Measurements from ENCODE around the gene ARMC10. TPM values are rescaled to one million over a fixed set of nuclear protein-coding genes. Genes with fewer than 3 reads are reported as not detected.

ARMC10 gene
- polyA plus RNA-seq, 1 donor from 2014 or later = 28.8 TPM

GRCh38 chr7:103140061-103140460 lies 65.1 kb downstream of the ARMC10 start:
- TF ChIP-seq POLR2AphosphoS5 (IDR thresholded peaks at IDR 0.05) (no peak), EP300 (conservative IDR thresholded peaks at IDR 0.05; ENCODE audit: poor library complexity, severe bottlenecking) (no peak), REST (IDR thresholded peaks at IDR 0.05; ENCODE audit: borderline replicate concordance) (no peak)
- Histone ChIP-seq H3K79me2 (replicated peaks; ENCODE audit: insufficient read depth, low read length) (no peaks in the 10 kb centered on the region), H3K9ac (ENCODE audit: low read length) (no peak overlapping the region), H3K9me2 (ENCODE audit: insufficient read depth, low read length) (no peaks in the 10 kb centered on the region), H4K20me1 (ENCODE audit: insufficient read depth) (no peaks in the 10 kb centered on the region), H3F3A (ENCODE audit: insufficient read depth, low read length, poor library complexity, severe bottlenecking) (no peaks in the 10 kb centered on the region), H3K9me3 (ENCODE audit: low read length) (no peaks in the 10 kb centered on the region), H3K27me3 (ENCODE audit: insufficient read depth, low read depth, low read length) (no peaks in the 10 kb centered on the region), H3K4me3 (ENCODE audit: low read length) (no peak overlapping the region), H2AFZ (ENCODE audit: low read depth, low read length) (no peak overlapping the region), H3K4me2 (ENCODE audit: low read length) (no peak overlapping the region), H3K27ac (ENCODE audit: low read length) (no peak overlapping the region), H3K36me3 (ENCODE audit: insufficient read depth, low read length) (no peaks in the 10 kb centered on the region)

GRCh38 chr7:103140685-103141084 lies 65.7 kb downstream of the ARMC10 start:
- H3K36me3 ChIP-seq (ENCODE audit: insufficient read depth, low read length) = no peaks in the 10 kb centered on the region
- peaks cover 3% of the 10 kb centered on the region for H3K79me2 ChIP-seq (replicated peaks; ENCODE audit: insufficient read depth, low read length)
- H4K20me1 ChIP-seq (ENCODE audit: insufficient read depth) = no peaks in the 10 kb centered on the region
- H3K9me2 ChIP-seq (ENCODE audit: insufficient read depth, low read length) = no peaks in the 10 kb centered on the region
- no peak overlapping the region for H3K9ac ChIP-seq (ENCODE audit: low read length)
- no peak overlapping the region for H3K27ac ChIP-seq (ENCODE audit: low read length)
- no peaks in the 10 kb centered on the region for H3F3A ChIP-seq (ENCODE audit: insufficient read depth, low read length, poor library complexity, severe bottlenecking)
- no peak overlapping the region for H3K4me2 ChIP-seq (ENCODE audit: low read length)
- no peak overlapping the region for H3K4me3 ChIP-seq (ENCODE audit: low read length)
- no peak for TF ChIP-seq REST (IDR thresholded peaks at IDR 0.05; ENCODE audit: borderline replicate concordance)
- TF ChIP-seq POLR2AphosphoS5 (IDR thresholded peaks at IDR 0.05) = no peak
- TF ChIP-seq SMC3 (conservative IDR thresholded peaks at IDR 0.05; ENCODE audit: poor library complexity) = no peak
- TF ChIP-seq MXI1 (conservative IDR thresholded peaks at IDR 0.05; ENCODE audit: poor library complexity, severe bottlenecking) = no peak
- TF ChIP-seq EP300 (conservative IDR thresholded peaks at IDR 0.05; ENCODE audit: poor library complexity, severe bottlenecking) = no peak
- TF ChIP-seq EZH2 (IDR thresholded peaks at IDR 0.05; ENCODE audit: borderline replicate concordance, insufficient read depth, low read length, poor library complexity, severe bottlenecking) = no peak
- no peaks in the 10 kb centered on the region for H3K27me3 ChIP-seq (ENCODE audit: insufficient read depth, low read depth, low read length)
- no peak overlapping the region for H2AFZ ChIP-seq (ENCODE audit: low read depth, low read length)
- no peaks in the 10 kb centered on the region for H3K9me3 ChIP-seq (ENCODE audit: low read length)
